ENCODE data around the gene ARHGAP4. TPM values are rescaled to one million over a fixed set of nuclear protein-coding genes. Genes with fewer than 3 reads are reported as not detected.

The ARHGAP4 gene
- total RNA-seq, 2 experiments from 2014 or later: 456 to 463 TPM

- Mint-ChIP-seq H3K4me1 (ENCODE audit: low read depth) (peaks cover 27% of the 10 kb centered on the region), H3K9me3 (no peaks in the 10 kb centered on the region), H3K4me3 (peak overlapping the region; percentile 96), H3K27me3 (no peaks in the 10 kb centered on the region), H3K27ac (peak overlapping the region; percentile 98), H3K36me3 (ENCODE audit: low read depth) (peaks cover 37% of the 10 kb centered on the region)
- H3K4me3 ChIP-seq (ENCODE audit: low read length): peak overlapping the region; percentile 96
- H3K9me3 ChIP-seq (ENCODE audit: control insufficient read depth in 1 of 2, insufficient read depth in 1 of 2, low read length in 2 of 2): no peaks in the 10 kb centered on the region
- DNase-seq (peak in 5 of 14 experiments; percentile 34 to 61 (median 45)), ATAC-seq (ENCODE audit: poor library complexity) (peak; percentile 15)
- CTCF ChIA-PET: interaction anchor here (1.0 to 1.9 kb wide), 2 partner anchors 20 to 47 kb away, joined by 3 to 7 read pairs; no protein-coding TSS in a partner anchor
- H3K4me1 ChIP-seq (ENCODE audit: insufficient read depth, low read length): peaks cover 58% of the 10 kb centered on the region
- H3K27me3 ChIP-seq (ENCODE audit: control insufficient read depth in 1 of 2, insufficient read depth in 2 of 2, low read length in 2 of 2): no peaks in the 10 kb centered on the region
- TF ChIP-seq CTCF (IDR thresholded peaks at IDR 0.05): no peak
- intact Hi-C loops (cut with DNase I, micrococcal nuclease): loop anchor here (1.0 to 5.0 kb wide), 3 partner anchors 40 to 130 kb away; partner anchors contain the start of gene MECP2 (in 1 of the 2)
- peaks cover 25% of the 10 kb centered on the region for H3K36me3 ChIP-seq (ENCODE audit: insufficient read depth, low read length)
- POLR2A ChIA-PET: interaction anchor here (0.8 to 6.6 kb wide), 7 partner anchors 15 to 431 kb away, joined by 3 to 163 read pairs (median 4); partner anchors contain the start of genes ARHGAP4, EMD, MECP2 and NAA10
- peak overlapping the region; percentile 72 to 76 for H3K27ac ChIP-seq (ENCODE audit: low read depth in 1 of 2, low read length in 2 of 2)
Measured at GRCh38 chrX:153966841-153967535, 40.9 kb upstream of the ARHGAP4 start.

GRCh38 chrX:153966283-153966688, 40.2 kb upstream of the ARHGAP4 start:
- H3K9me3 ChIP-seq (ENCODE audit: control insufficient read depth in 1 of 2, insufficient read depth in 1 of 2, low read length in 2 of 2): no peaks in the 10 kb centered on the region
- intact Hi-C loops (cut with DNase I, micrococcal nuclease): loop anchor here in 1 of 2 experiments (5.0 kb wide), 2 partner anchors 44 to 131 kb away; partner anchors contain the start of gene MECP2
- no peaks in the 10 kb centered on the region for H3K9me3 Mint-ChIP-seq
- DNase-seq: no peak
- peak overlapping the region; percentile 96 for H3K4me3 Mint-ChIP-seq
- H3K36me3 ChIP-seq (ENCODE audit: insufficient read depth, low read length): peaks cover 32% of the 10 kb centered on the region
- H3K4me1 Mint-ChIP-seq (ENCODE audit: low read depth): peaks cover 27% of the 10 kb centered on the region
- peak overlapping the region; percentile 98 for H3K27ac Mint-ChIP-seq
- H3K27me3 ChIP-seq (ENCODE audit: control insufficient read depth in 1 of 2, insufficient read depth in 2 of 2, low read length in 2 of 2): no peaks in the 10 kb centered on the region
- H3K4me3 ChIP-seq (ENCODE audit: low read length): no peak overlapping the region
- TF ChIP-seq CTCF (IDR thresholded peaks at IDR 0.05): no peak
- peaks cover 58% of the 10 kb centered on the region for H3K4me1 ChIP-seq (ENCODE audit: insufficient read depth, low read length)
- peak overlapping the region; percentile 29 to 76 for H3K27ac ChIP-seq (ENCODE audit: low read depth in 1 of 2, low read length in 2 of 2)
- POLR2A ChIA-PET: interaction anchor here (0.8 to 6.6 kb wide), 5 partner anchors 15 to 431 kb away, joined by 3 to 163 read pairs (median 3); partner anchors contain the start of genes ARHGAP4, EMD and NAA10
- no peak for ATAC-seq (ENCODE audit: poor library complexity)
- no peaks in the 10 kb centered on the region for H3K27me3 Mint-ChIP-seq
- CTCF ChIA-PET: interaction anchor here (1.9 kb wide), 1 partner anchor 19 kb away, joined by 7 read pairs; no protein-coding TSS in a partner anchor
- peaks cover 34% of the 10 kb centered on the region for H3K36me3 Mint-ChIP-seq (ENCODE audit: low read depth)

- Mint-ChIP-seq H3K27me3 (no peaks in the 10 kb centered on the region), H3K27ac (peak overlapping the region; percentile 98), H3K9me3 (no peaks in the 10 kb centered on the region), H3K36me3 (ENCODE audit: low read depth) (peaks cover 37% of the 10 kb centered on the region), H3K4me1 (ENCODE audit: low read depth) (peaks cover 27% of the 10 kb centered on the region), H3K4me3 (peak overlapping the region; percentile 38)
- Histone ChIP-seq H3K27me3 (ENCODE audit: control insufficient read depth in 1 of 2, insufficient read depth in 2 of 2, low read length in 2 of 2) (no peaks in the 10 kb centered on the region), H3K4me1 (ENCODE audit: insufficient read depth, low read length) (peaks cover 58% of the 10 kb centered on the region), H3K4me3 (ENCODE audit: low read length) (no peak overlapping the region), H3K9me3 (ENCODE audit: control insufficient read depth in 1 of 2, insufficient read depth in 1 of 2, low read length in 2 of 2) (no peaks in the 10 kb centered on the region), H3K36me3 (ENCODE audit: insufficient read depth, low read length) (peaks cover 41% of the 10 kb centered on the region), H3K27ac (ENCODE audit: low read depth in 1 of 2, low read length in 2 of 2) (no peak overlapping the region)
- ChIA-PET POLR2A (no interaction called here), CTCF (no interaction called here)
- DNase-seq: no peak
- intact Hi-C loops (cut with DNase I, micrococcal nuclease): loop anchor here in 1 of 2 experiments (5.0 kb wide), 2 partner anchors 43 to 132 kb away; partner anchors contain the start of gene MECP2
- no peak for TF ChIP-seq CTCF (IDR thresholded peaks at IDR 0.05)
- ATAC-seq (ENCODE audit: poor library complexity): no peak
Measured at GRCh38 chrX:153965406-153965805, 39.3 kb upstream of the ARHGAP4 start.

All from CD4-positive, alpha-beta T cell (primary cell).